ENCODE measurements around the gene ECT2.
A peak's percentile ranks its signal among the peaks of the same experiment; 100 is the strongest.

GRCh38 chr3:172711454-172711795 lies 39.1 kb upstream of the ECT2 start:
- TF ChIP-seq CTCF (IDR thresholded peaks at IDR 0.05) (peak in 1 of 5 experiments; percentile 13), POLR2A (IDR thresholded peaks at IDR 0.05) (no peak), POLR2AphosphoS5 (IDR thresholded peaks at IDR 0.05) (no peak), EP300 (IDR thresholded peaks at IDR 0.05; ENCODE audit: low read depth) (no peak)

Data from transverse colon (tissue), 4 donors.